ENCODE data around the gene ZNF582. TPM values are rescaled to one million over a fixed set of nuclear protein-coding genes. Genes with fewer than 3 reads are reported as not detected.

ZNF582 gene
- total RNA-seq, 2 donors from 2014 or later, result 2.1 to 2.6 TPM

- Histone ChIP-seq H3K27me3 (replicated peaks; ENCODE audit: insufficient read depth) (no peaks in the 10 kb centered on the region), H3K36me3 (peaks cover 34% of the 10 kb centered on the region), H3K9me3 (peaks cover 51% of the 10 kb centered on the region), H3K4me3 (no peak overlapping the region), H3K4me1 (ENCODE audit: control insufficient read depth in 1 of 2, low read depth in 2 of 2) (no peaks in the 10 kb centered on the region), H3K27ac (no peak overlapping the region)
- DNase-seq (ENCODE audit: low spot score) (no peak), ATAC-seq (ENCODE audit: insufficient number of reproducible peaks, low FRiP score, low read depth) (no peak)
- TF ChIP-seq CTCF (IDR thresholded peaks at IDR 0.05), result no peak
Measured at GRCh38 chr19:56383826-56384605, 9.3 kb downstream of the ZNF582 start.

GRCh38 chr19:56377105-56377924 lies 16.0 kb downstream of the ZNF582 start:
- TF ChIP-seq CTCF (IDR thresholded peaks at IDR 0.05), result no peak
- ATAC-seq (ENCODE audit: insufficient number of reproducible peaks, low FRiP score, low read depth) (no peak), DNase-seq (ENCODE audit: low spot score) (no peak)
- Histone ChIP-seq H3K27ac (no peak overlapping the region), H3K9me3 (peaks cover 62% of the 10 kb centered on the region), H3K36me3 (peaks cover 48% of the 10 kb centered on the region), H3K27me3 (replicated peaks; ENCODE audit: insufficient read depth) (no peaks in the 10 kb centered on the region), H3K4me3 (no peak overlapping the region), H3K4me1 (ENCODE audit: control insufficient read depth in 1 of 2, low read depth in 2 of 2) (no peaks in the 10 kb centered on the region)

- Histone ChIP-seq H3K4me3 (no peak overlapping the region), H3K36me3 (peaks cover 49% of the 10 kb centered on the region), H3K27me3 (replicated peaks; ENCODE audit: insufficient read depth) (no peaks in the 10 kb centered on the region), H3K4me1 (ENCODE audit: control insufficient read depth in 1 of 2, low read depth in 2 of 2) (peaks cover 10 to 12% of the 10 kb centered on the region in 2 donors), H3K9me3 (peaks cover 25% of the 10 kb centered on the region), H3K27ac (no peak overlapping the region)
- ATAC-seq (ENCODE audit: insufficient number of reproducible peaks, low FRiP score, low read depth), result no peak
- DNase-seq (ENCODE audit: low spot score), result no peak
- TF ChIP-seq CTCF (IDR thresholded peaks at IDR 0.05), result no peak
Measured at GRCh38 chr19:56372281-56372680, 21.1 kb downstream of the ZNF582 start.

DNA sequence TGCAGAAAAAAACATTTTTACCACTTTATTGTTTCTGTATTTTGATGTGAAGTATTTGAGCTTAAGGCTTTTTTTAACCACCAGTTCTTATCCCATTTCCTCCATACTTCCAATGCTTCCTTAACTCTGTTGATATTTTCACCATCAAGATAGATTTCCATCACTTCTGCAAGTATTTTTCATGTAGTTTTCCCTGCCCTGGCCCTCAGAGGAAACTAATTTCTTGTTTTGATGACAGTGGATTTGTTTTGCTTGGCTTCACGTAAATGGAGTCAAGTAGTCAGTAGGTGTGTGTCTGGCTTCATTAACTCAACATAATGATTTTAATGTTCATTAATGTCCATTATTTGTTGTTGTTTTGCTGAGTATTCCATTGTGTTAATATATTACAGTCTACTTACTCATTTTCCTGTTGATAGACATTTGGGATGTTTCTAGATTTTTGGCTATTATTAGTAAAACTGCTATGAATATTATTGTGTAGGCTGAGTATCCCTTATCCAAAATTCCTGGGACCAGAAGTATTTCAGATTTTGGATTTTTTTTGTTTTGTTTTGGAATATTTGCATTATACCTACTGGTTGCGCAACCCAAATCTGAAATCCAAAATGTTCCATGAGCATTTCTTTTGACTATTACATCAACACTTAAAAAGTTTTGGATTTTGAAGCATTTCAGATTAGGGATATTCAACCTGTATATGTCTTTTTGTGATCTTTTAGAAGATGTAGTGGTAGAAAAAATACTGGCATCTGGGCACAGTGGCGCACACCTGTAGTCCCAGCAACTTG lies 23.3 kb downstream of the ZNF582 start:
- Histone ChIP-seq H3K27ac (no peak overlapping the region), H3K36me3 (peaks cover 35% of the 10 kb centered on the region)

More for the DNA sequence above, 23.3 kb downstream of the ZNF582 start:
- no peak for ATAC-seq (ENCODE audit: insufficient number of reproducible peaks, low FRiP score, low read depth)
- Histone ChIP-seq H3K9me3 (peaks cover 6% of the 10 kb centered on the region), H3K4me3 (no peak overlapping the region), H3K27me3 (replicated peaks; ENCODE audit: insufficient read depth) (no peaks in the 10 kb centered on the region), H3K4me1 (ENCODE audit: control insufficient read depth in 1 of 2, low read depth in 2 of 2) (peaks cover 10 to 12% of the 10 kb centered on the region in 2 donors)
- TF ChIP-seq CTCF (IDR thresholded peaks at IDR 0.05), result no peak
- DNase-seq (ENCODE audit: low spot score), result no peak
